Neural cell (in vitro differentiated cells): ENCODE data around the gene SLC66A1. TPM values are rescaled to one million over a fixed set of nuclear protein-coding genes. Genes with fewer than 3 reads are reported as not detected.

Source experiments
- H2AFZ ChIP-seq: fragments of 200-600, 300-800 bp; sonication (generic), shearing (Covaris generic); 2 replicates; pipeline ENCODE4 v1.6.0; 2014; ENCODE audit warnings: low read depth, mild to moderate bottlenecking, antibody characterized with exemption, low read length, moderate library complexity
- H3F3A ChIP-seq: fragments of 200-600 bp; shearing (Covaris generic); 2 replicates; pipeline ENCODE4 v1.6.1; 2016; ENCODE audit warnings: mild to moderate bottlenecking, moderate library complexity, mixed read lengths, antibody characterized with exemption, low read length; ENCODE audit not compliant: insufficient read depth, poor library complexity, severe bottlenecking
- H3K27ac ChIP-seq: fragments of 200-600, 300-800 bp; sonication (generic), shearing (Covaris generic); 2 replicates; pipeline ENCODE4 v1.5.1; 2014; ENCODE audit warnings: mild to moderate bottlenecking, low read length, moderate library complexity
- H3K27me3 ChIP-seq: fragments of 300-800, 200-600 bp; sonication (generic), shearing (Covaris generic); 2 replicates; pipeline ENCODE4 v1.6.0; 2014; ENCODE audit warnings: mild to moderate bottlenecking, low read depth, low read length, moderate library complexity; ENCODE audit not compliant: insufficient read depth
- H3K36me3 ChIP-seq: fragments of 300-800, 200-600 bp; sonication (generic), shearing (Covaris generic); 2 replicates; pipeline ENCODE4 v1.5.1; 2014; ENCODE audit warnings: mild to moderate bottlenecking, antibody characterized with exemption, low read length, moderate library complexity; ENCODE audit not compliant: insufficient read depth
- H3K4me2 ChIP-seq: fragments of 300-800, 200-600 bp; sonication (generic), shearing (Covaris generic); 2 replicates; pipeline ENCODE4 v1.6.0; 2014; ENCODE audit warnings: mild to moderate bottlenecking, low read length
- H3K4me3 ChIP-seq: fragments of 300-800, 200-600 bp; sonication (generic), shearing (Covaris generic); 2 replicates; pipeline ENCODE4 v1.5.1; 2014; ENCODE audit warnings: mild to moderate bottlenecking, low read length, moderate library complexity
- H3K79me2 ChIP-seq: fragments of 200-600 bp; shearing (Covaris generic); replicated peaks from 2 replicates; pipeline ENCODE4 v1.6.0; 2014; ENCODE audit warnings: mild to moderate bottlenecking, low read length, moderate library complexity; ENCODE audit not compliant: insufficient read depth
- H3K9ac ChIP-seq: fragments of 300-800, 200-600 bp; sonication (generic), shearing (Covaris generic); 2 replicates; pipeline ENCODE4 v1.6.1; 2016; ENCODE audit warnings: mild to moderate bottlenecking, low read length, mixed read lengths
- H3K9me2 ChIP-seq: fragments of 200-600 bp; shearing (Covaris generic); 2 replicates; pipeline ENCODE4 v1.6.1; 2016; ENCODE audit warnings: mild to moderate bottlenecking, low read length, mixed read lengths; ENCODE audit not compliant: insufficient read depth
- H3K9me3 ChIP-seq: fragments of 200-600, 300-800 bp; sonication (generic), shearing (Covaris generic); 2 replicates; pipeline ENCODE4 v1.6.1; 2016; ENCODE audit warnings: mild to moderate bottlenecking, mixed run types, low read length, moderate library complexity, mixed read lengths
- H4K20me1 ChIP-seq: fragments of 200-600 bp; shearing (Covaris generic); 2 replicates; pipeline ENCODE4 v1.6.1; 2016; ENCODE audit warnings: mild to moderate bottlenecking, mixed run types; ENCODE audit not compliant: insufficient read depth
- CTCF ChIP-seq: fragments of 450-650 bp; IDR thresholded peaks from 2 replicates; pipeline ENCODE4 v1.5.1; 2014; ENCODE audit warnings: antibody characterized with exemption, mild to moderate bottlenecking, moderate library complexity; ENCODE audit not compliant: poor library complexity, severe bottlenecking
- EP300 ChIP-seq: fragments of 450-650 bp; conservative IDR thresholded peaks from 2 replicates; pipeline ENCODE4 v1.6.1; 2014; ENCODE audit warnings: antibody characterized with exemption, mild to moderate bottlenecking, moderate library complexity; ENCODE audit not compliant: poor library complexity, severe bottlenecking
- EZH2 ChIP-seq: fragments of 200-600, 300-800 bp; shearing (Covaris generic), sonication (generic); IDR thresholded peaks from 2 replicates; pipeline ENCODE4 v1.6.1; 2014; ENCODE audit warnings: antibody characterized with exemption, low read length, borderline replicate concordance, mild to moderate bottlenecking; ENCODE audit not compliant: insufficient read depth, poor library complexity, severe bottlenecking
- MXI1 ChIP-seq: fragments of 450-650 bp; conservative IDR thresholded peaks from 2 replicates; pipeline ENCODE4 v1.6.1; 2014; ENCODE audit warnings: antibody characterized with exemption, mild to moderate bottlenecking; ENCODE audit not compliant: poor library complexity, severe bottlenecking
- POLR2AphosphoS5 ChIP-seq: IDR thresholded peaks from 2 replicates; pipeline ENCODE4 v1.6.1; 2012
- RAD21 ChIP-seq: fragments of 450-650 bp; conservative IDR thresholded peaks from 2 replicates; pipeline ENCODE4 v1.6.1; 2014; ENCODE audit warnings: antibody characterized with exemption, mild to moderate bottlenecking, moderate library complexity
- REST ChIP-seq: IDR thresholded peaks from 2 replicates; pipeline ENCODE4 v1.6.1; 2012; ENCODE audit warnings: borderline replicate concordance
- SMC3 ChIP-seq: fragments of 450-650 bp; conservative IDR thresholded peaks from 2 replicates; pipeline ENCODE4 v1.6.1; 2014; ENCODE audit warnings: antibody characterized with exemption, mild to moderate bottlenecking, moderate library complexity; ENCODE audit not compliant: poor library complexity
- TAF1 ChIP-seq: IDR thresholded peaks from 2 replicates; pipeline ENCODE4 v1.6.1; 2012; ENCODE audit warnings: low read depth
- polyA plus RNA-seq: library from polyadenylated mRNA; depleted of rRNA; stranded (reverse); fragments of >200 nt; gene quantifications from 2 replicates; pipeline ENCODE4 v1.2.3, GENCODE V29; 2014

Gene SLC66A1
- polyA plus RNA-seq, 1 donor from 2014 or later: 31.8 TPM

- H3K36me3 ChIP-seq: peaks cover 12% of the 10 kb centered on the region
Measured at GRCh38 chr1:19376428-19377372, 64.6 kb downstream of the SLC66A1 start.

More at GRCh38 chr1:19376428-19377372, 64.6 kb downstream of the SLC66A1 start:
- Histone ChIP-seq H3K9me2 (no peaks in the 10 kb centered on the region), H3K9me3 (no peaks in the 10 kb centered on the region), H3K79me2 (no peaks in the 10 kb centered on the region), H3K4me2 (no peak overlapping the region), H3F3A (no peaks in the 10 kb centered on the region), H3K27me3 (no peaks in the 10 kb centered on the region), H2AFZ (no peak overlapping the region), H3K9ac (no peak overlapping the region), H3K4me3 (no peak overlapping the region), H4K20me1 (no peaks in the 10 kb centered on the region), H3K27ac (no peak overlapping the region)
- no peak for TF ChIP-seq EP300
- no peak for TF ChIP-seq POLR2AphosphoS5
- no peak for TF ChIP-seq MXI1
- no peak for TF ChIP-seq RAD21
- TF ChIP-seq CTCF: no peak
- TF ChIP-seq SMC3: no peak
- TF ChIP-seq EZH2: no peak
- no peak for TF ChIP-seq REST
- TF ChIP-seq TAF1: no peak
